Ascending aorta (tissue), 2 donors: ENCODE data around the gene ZNF227. TPM values are rescaled to one million over a fixed set of nuclear protein-coding genes. Genes with fewer than 3 reads are reported as not detected.
"Not testable (repeated sequence)": the region's sequence is repeated elsewhere in the genome, so short reads cannot be mapped to it uniquely, and the experiment has no call there.

Experiments used
- DNase-seq, 2 donors: peaks; one replicate each; pipeline ENCODE4 v3.0.0-alpha.2; 2019; ENCODE audit warnings: low spot score in 2 of 2
- H3K27ac ChIP-seq, 2 donors: fragments of 200-600 bp; sonication (generic); one replicate each; pipeline ENCODE4 v1.5.1; 2016 to 2017; ENCODE audit warnings: mild to moderate bottlenecking in 1 of 2
- H3K27me3 ChIP-seq: fragments of 200-600 bp; sonication (generic); one replicate; pipeline ENCODE4 v1.5.1; 2017
- H3K36me3 ChIP-seq, 2 donors: fragments of 200-600 bp; sonication (generic); one replicate each; pipeline ENCODE4 v1.5.1; 2016
- H3K4me1 ChIP-seq, 2 donors: fragments of 200-600 bp; sonication (generic); one replicate each; pipeline ENCODE4 v1.5.1; 2016 to 2017; ENCODE audit warnings: mild to moderate bottlenecking in 1 of 2
- H3K4me3 ChIP-seq, 2 donors: fragments of 200-600 bp; sonication (generic); one replicate each; pipeline ENCODE4 v1.5.1; 2016 to 2017; ENCODE audit warnings: mild to moderate bottlenecking in 1 of 2
- H3K9me3 ChIP-seq, 2 donors: fragments of 200-600 bp; sonication (generic); one replicate each; pipeline ENCODE4 v1.5.1; 2016
- CTCF ChIP-seq, 3 experiments: fragments of 200-600 bp in 2 of 3; fragments of 450-650 bp in 1 of 3; sonication (generic) in 2 of 3; IDR thresholded peaks; one replicate each; pipeline ENCODE4 v1.5.1; 2016 to 2019; ENCODE audit warnings: antibody characterized with exemption in 3 of 3, mild to moderate bottlenecking in 1 of 3, moderate library complexity in 1 of 3
- intact Hi-C: fragments of 100-400 bp; cut with DNase I; formaldehyde crosslinking; loops from one replicate; pipeline ENCODE4 v1.15.1; 2023
- total RNA-seq: library from RNA; depleted of rRNA; stranded (reverse); fragments of >200 nt; gene quantifications from one replicate; pipeline ENCODE4 v1.1.0, GENCODE V29; 2016

The ZNF227 gene
- total RNA-seq: 7.1 TPM

- intact Hi-C loops: loop anchor here (1.0 to 5.0 kb wide), 9 partner anchors 48 to 277 kb away; partner anchors contain the start of genes ZNF112, ZNF221, ZNF224 and ZNF225
- H3K4me1 ChIP-seq: no peaks in the 10 kb centered on the region
- peak within 1 kb of the TSS; percentile 70 to 71 for H3K4me3 ChIP-seq
Observed at GRCh38 chr19:44212250-44212865, at the start of gene ZNF227. TSS of gene ZNF227 (plus strand) at chr19:44212532. CDS start at chr19:44217793, 5,261 bp downstream.

GRCh38 chr19:44163789-44164188, 48.5 kb upstream of the ZNF227 start:
- intact Hi-C loops: loop anchor here (1.0 to 2.0 kb wide), 5 partner anchors 22 to 193 kb away; partner anchors contain the start of genes ZNF112, ZNF224, ZNF227 and ZNF234
- no peak for DNase-seq
- H3K27me3 ChIP-seq: no peaks in the 10 kb centered on the region
- peaks cover 14 to 72% of the 10 kb centered on the region in 2 donors for H3K9me3 ChIP-seq
- H3K36me3 ChIP-seq: peaks cover 25% of the 10 kb centered on the region in 2 donors
- no peak for TF ChIP-seq CTCF (IDR thresholded peaks at IDR 0.05)
- H3K4me3 ChIP-seq: no peak overlapping the region
- H3K27ac ChIP-seq: no peak overlapping the region
- H3K4me1 ChIP-seq: peaks cover 0 to 6% of the 10 kb centered on the region in 2 donors

More at GRCh38 chr19:44212250-44212865, at the start of gene ZNF227:
- Histone ChIP-seq H3K27me3 (no peaks in the 10 kb centered on the region), H3K36me3 (peaks cover 9 to 30% of the 10 kb centered on the region in 2 donors), H3K9me3 (peaks cover 2 to 27% of the 10 kb centered on the region in 2 donors), H3K27ac (peak within 1 kb of the TSS; percentile 73 to 78)
- no peak for TF ChIP-seq CTCF (IDR thresholded peaks at IDR 0.05)
- peak; percentile 71 to 97 for DNase-seq

GRCh38 chr19:44164327-44164672, 48.0 kb upstream of the ZNF227 start:
- Histone ChIP-seq H3K4me1 (peaks cover 0 to 6% of the 10 kb centered on the region in 2 donors), H3K27me3 (no peaks in the 10 kb centered on the region), H3K9me3 (peaks cover 15 to 72% of the 10 kb centered on the region in 2 donors), H3K27ac (peak overlapping the region; percentile 88 to 89), H3K36me3 (peaks cover 30% of the 10 kb centered on the region in 2 donors), H3K4me3 (peak overlapping the region; percentile 63 to 80)
- DNase-seq: no peak
- intact Hi-C loops: loop anchor here (1.0 to 2.0 kb wide), 5 partner anchors 23 to 192 kb away; partner anchors contain the start of genes ZNF112, ZNF224, ZNF227 and ZNF234
- no peak for TF ChIP-seq CTCF (IDR thresholded peaks at IDR 0.05)

- H3K27me3 ChIP-seq: no peaks in the 10 kb centered on the region
- DNase-seq: peak; percentile 82 to 96
- peak within 1 kb of the TSS; percentile 63 to 80 for H3K4me3 ChIP-seq
- no peak for TF ChIP-seq CTCF (IDR thresholded peaks at IDR 0.05)
- H3K9me3 ChIP-seq: peaks cover 19 to 72% of the 10 kb centered on the region in 2 donors
- intact Hi-C loops: loop anchor here (1.0 to 2.0 kb wide), 7 partner anchors 24 to 335 kb away; partner anchors contain the start of genes ZNF112, ZNF180, ZNF224 and ZNF225
- H3K27ac ChIP-seq: peak within 1 kb of the TSS; percentile 88 to 89
- H3K4me1 ChIP-seq: peaks cover 0 to 6% of the 10 kb centered on the region in 2 donors
- H3K36me3 ChIP-seq: peaks cover 36% of the 10 kb centered on the region in 2 donors
Observed at GRCh38 chr19:44164673-44165512, 47.4 kb upstream of the ZNF227 start, which contains the start of gene ZNF226. TSS of gene ZNF226 (plus strand) at chr19:44165100. CDS start at chr19:44170081, 4,981 bp downstream.

GRCh38 chr19:44170660-44171059, 41.7 kb upstream of the ZNF227 start:
- H3K4me1 ChIP-seq, H3K27me3 ChIP-seq, H3K27ac ChIP-seq, intact Hi-C loops, H3K4me3 ChIP-seq, DNase-seq: not testable (repeated sequence)
- peaks cover 94% of the 10 kb centered on the region in 2 donors for H3K36me3 ChIP-seq
- H3K9me3 ChIP-seq: peaks cover 62 to 85% of the 10 kb centered on the region in 2 donors
